OCI-LY7 (cell line): ENCODE measurements around the gene EIF5A2.

Experiments used
- CTCF ChIP-seq: fragments of 200-600 bp; sonication (generic); conservative IDR thresholded peaks from 2 replicates; pipeline ENCODE4 v1.5.1; 2014; ENCODE audit warnings: mild to moderate bottlenecking, antibody characterized with exemption, low read length, moderate library complexity, mixed read lengths
- EZH2phosphoT487 ChIP-seq: fragments of 200-600 bp; sonication (generic); IDR thresholded peaks from 2 replicates; pipeline ENCODE4 v1.6.1; 2018; ENCODE audit warnings: low read depth, borderline replicate concordance, mild to moderate bottlenecking, mixed run types, antibody characterized with exemption, low read length, moderate library complexity, mixed read lengths

GRCh38 chr3:170942011-170942410 lies 33.6 kb upstream of the EIF5A2 start:
- TF ChIP-seq CTCF (no peak), EZH2phosphoT487 (no peak)
